ENCODE data around the gene DNAAF8. TPM values are rescaled to one million over a fixed set of nuclear protein-coding genes. Genes with fewer than 3 reads are reported as not detected.

Gene DNAAF8
- polyA plus RNA-seq, 1 donor from 2014 or later: 3.4 TPM

DNA sequence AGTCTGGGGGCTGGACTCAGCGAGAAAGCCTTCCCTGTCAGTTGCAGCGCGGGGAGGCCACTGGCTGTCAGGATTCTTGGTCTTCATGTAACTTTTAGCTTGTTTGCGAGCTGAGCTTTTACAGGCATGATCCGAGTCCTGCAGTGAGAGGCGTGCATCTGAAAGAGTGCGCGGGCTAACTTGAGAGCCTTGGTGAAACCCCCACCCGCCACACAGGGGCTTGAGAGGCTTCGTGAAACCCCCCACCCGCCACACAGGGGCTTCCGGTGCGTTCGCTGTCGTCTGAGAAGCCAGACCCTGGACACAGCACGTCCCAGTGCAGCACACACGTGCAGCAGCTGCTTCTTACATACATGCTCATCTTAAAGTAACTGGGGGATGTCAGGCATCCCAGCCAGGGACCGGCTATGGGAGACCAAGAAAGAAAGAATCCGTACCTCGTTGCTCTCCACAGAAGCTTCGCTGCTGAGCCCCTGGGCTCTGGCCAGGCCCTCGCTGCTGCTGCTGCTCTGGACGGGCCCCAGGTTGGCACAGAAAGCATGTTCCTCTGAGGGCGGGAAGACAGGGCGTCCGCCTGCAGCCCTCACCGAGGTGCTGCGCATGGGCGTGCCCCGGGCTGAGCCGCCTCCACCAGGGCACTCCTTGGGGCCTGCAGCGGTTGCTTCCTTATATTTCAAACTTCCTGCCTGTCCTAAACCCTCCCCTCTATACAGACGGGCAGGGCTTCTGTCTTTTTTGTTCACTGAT, 33.2 kb upstream of the DNAAF8 start:
- Histone ChIP-seq H3K27ac (ENCODE audit: low read length) (no peak overlapping the region), H3K9ac (ENCODE audit: low read length) (no peak overlapping the region), H3K9me2 (ENCODE audit: insufficient read depth, low read length) (no peaks in the 10 kb centered on the region), H3K4me3 (ENCODE audit: low read length) (no peak overlapping the region), H3F3A (ENCODE audit: insufficient read depth, low read length, poor library complexity, severe bottlenecking) (no peaks in the 10 kb centered on the region), H3K4me2 (ENCODE audit: low read length) (no peak overlapping the region), H3K27me3 (ENCODE audit: insufficient read depth, low read depth, low read length) (no peaks in the 10 kb centered on the region), H4K20me1 (ENCODE audit: insufficient read depth) (no peaks in the 10 kb centered on the region), H3K36me3 (ENCODE audit: insufficient read depth, low read length) (no peaks in the 10 kb centered on the region), H3K9me3 (ENCODE audit: low read length) (no peaks in the 10 kb centered on the region), H2AFZ (ENCODE audit: low read depth, low read length) (no peak overlapping the region), H3K79me2 (replicated peaks; ENCODE audit: insufficient read depth, low read length) (no peaks in the 10 kb centered on the region)
- TF ChIP-seq EP300 (conservative IDR thresholded peaks at IDR 0.05; ENCODE audit: poor library complexity, severe bottlenecking) (no peak), TAF1 (IDR thresholded peaks at IDR 0.05; ENCODE audit: low read depth) (no peak), POLR2AphosphoS5 (IDR thresholded peaks at IDR 0.05) (no peak), REST (IDR thresholded peaks at IDR 0.05; ENCODE audit: borderline replicate concordance) (no peak), EZH2 (IDR thresholded peaks at IDR 0.05; ENCODE audit: borderline replicate concordance, insufficient read depth, low read length, poor library complexity, severe bottlenecking) (no peak), SMC3 (conservative IDR thresholded peaks at IDR 0.05; ENCODE audit: poor library complexity) (no peak), CTCF (IDR thresholded peaks at IDR 0.05; ENCODE audit: poor library complexity, severe bottlenecking) (no peak), MXI1 (conservative IDR thresholded peaks at IDR 0.05; ENCODE audit: poor library complexity, severe bottlenecking) (no peak), RAD21 (conservative IDR thresholded peaks at IDR 0.05) (no peak)

DNA sequence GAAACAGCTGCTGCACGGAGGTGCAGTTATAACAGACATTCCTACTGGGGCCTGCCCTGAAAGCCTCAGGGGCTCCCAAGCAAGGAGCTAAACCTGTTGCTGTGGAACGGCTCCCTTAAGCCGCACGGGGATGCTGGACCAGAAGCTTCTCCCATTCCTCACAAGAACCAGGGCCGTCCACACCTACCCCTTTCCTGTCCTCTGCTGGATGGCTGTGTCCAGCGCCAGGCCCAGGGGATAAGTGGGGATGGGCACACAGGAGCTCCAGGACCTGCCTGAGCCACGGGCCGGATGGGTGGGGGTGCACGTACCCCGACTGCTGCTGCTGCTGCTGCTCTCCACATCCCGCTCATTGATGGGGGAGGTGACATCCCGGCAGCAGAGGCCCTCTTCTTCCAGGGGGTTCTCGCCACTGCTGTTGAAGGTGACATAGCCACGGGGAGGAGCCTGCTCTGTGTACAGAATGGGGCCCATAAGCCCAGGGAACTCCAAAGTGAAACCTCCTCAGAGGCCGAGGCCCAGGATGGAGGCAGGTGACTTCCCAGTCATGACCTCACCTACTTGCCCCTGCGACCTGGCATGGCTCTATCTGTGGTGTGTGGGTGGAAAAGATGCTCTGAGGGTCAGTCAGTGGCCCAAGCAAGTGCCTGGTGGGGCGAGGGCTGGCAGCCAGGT, 32.4 kb upstream of the DNAAF8 start:
- Histone ChIP-seq H3K27ac (ENCODE audit: low read length) (no peak overlapping the region), H3F3A (ENCODE audit: insufficient read depth, low read length, poor library complexity, severe bottlenecking) (no peaks in the 10 kb centered on the region), H4K20me1 (ENCODE audit: insufficient read depth) (no peaks in the 10 kb centered on the region), H2AFZ (ENCODE audit: low read depth, low read length) (no peak overlapping the region), H3K36me3 (ENCODE audit: insufficient read depth, low read length) (no peaks in the 10 kb centered on the region), H3K9me3 (ENCODE audit: low read length) (no peaks in the 10 kb centered on the region), H3K9me2 (ENCODE audit: insufficient read depth, low read length) (no peaks in the 10 kb centered on the region), H3K79me2 (replicated peaks; ENCODE audit: insufficient read depth, low read length) (no peaks in the 10 kb centered on the region), H3K27me3 (ENCODE audit: insufficient read depth, low read depth, low read length) (no peaks in the 10 kb centered on the region), H3K9ac (ENCODE audit: low read length) (no peak overlapping the region), H3K4me3 (ENCODE audit: low read length) (no peak overlapping the region), H3K4me2 (ENCODE audit: low read length) (no peak overlapping the region)
- TF ChIP-seq SMC3 (conservative IDR thresholded peaks at IDR 0.05; ENCODE audit: poor library complexity) (no peak), CTCF (IDR thresholded peaks at IDR 0.05; ENCODE audit: poor library complexity, severe bottlenecking) (no peak), EZH2 (IDR thresholded peaks at IDR 0.05; ENCODE audit: borderline replicate concordance, insufficient read depth, low read length, poor library complexity, severe bottlenecking) (no peak), EP300 (conservative IDR thresholded peaks at IDR 0.05; ENCODE audit: poor library complexity, severe bottlenecking) (no peak), REST (IDR thresholded peaks at IDR 0.05; ENCODE audit: borderline replicate concordance) (no peak), TAF1 (IDR thresholded peaks at IDR 0.05; ENCODE audit: low read depth) (no peak)
